A673 (cell line): ENCODE data around the gene RLIM. TPM values are rescaled to one million over a fixed set of nuclear protein-coding genes. Genes with fewer than 3 reads are reported as not detected.

Source experiments
- BruUV-seq: library from RNA; stranded (reverse); fragments of 400-500 nt; replicated peaks from 2 replicates; lab custom pipeline; 2021; lab: Mats Ljungman, UMichigan
- CTCF ChIA-PET: fragments of 300-600 bp; sonication (Branson Sonifier 250); formaldehyde crosslinking; loops from one replicate; lab custom pipeline; 2022; ENCODE audit warnings: antibody characterized with exemption; lab: Charles Lee
- POLR2A ChIA-PET: fragments of 300-600 bp; sonication (Branson Sonifier 250); formaldehyde crosslinking; loops from one replicate; lab custom pipeline; 2022; ENCODE audit warnings: antibody characterized with exemption; ENCODE audit not compliant: low non-redundant PET; lab: Charles Lee
- DNase-seq: peaks from one replicate; pipeline ENCODE4 v3.0.0-alpha.2; 2015; ENCODE audit warnings: low spot score
- H3K27ac ChIP-seq: fragments of 200-600 bp; sonication (generic); 2 replicates; pipeline ENCODE4 v1.5.1; 2016; ENCODE audit warnings: mixed run types, low read depth, mild to moderate bottlenecking, mixed read lengths, antibody characterized with exemption, low read length; ENCODE audit not compliant: poor library complexity, severe bottlenecking
- H3K27me3 ChIP-seq: fragments of 200-600 bp; sonication (generic); replicated peaks from 2 replicates; pipeline ENCODE4 v1.6.1; 2017; ENCODE audit warnings: mixed run types, low read depth, mild to moderate bottlenecking, mixed read lengths, antibody characterized with exemption, low read length; ENCODE audit not compliant: insufficient read depth, poor library complexity
- H3K36me3 ChIP-seq: fragments of 200-600 bp; sonication (generic); 2 replicates; pipeline ENCODE4 v1.6.1; 2016; ENCODE audit warnings: mixed run types, mild to moderate bottlenecking, mixed read lengths, antibody characterized with exemption, low read length; ENCODE audit not compliant: insufficient read depth, poor library complexity, severe bottlenecking
- H3K4me1 ChIP-seq: fragments of 200-600 bp; sonication (generic); 2 replicates; pipeline ENCODE4 v1.6.1; 2017; ENCODE audit warnings: mixed run types, mild to moderate bottlenecking, mixed read lengths, antibody characterized with exemption, low read length; ENCODE audit not compliant: insufficient read depth, poor library complexity, severe bottlenecking
- H3K4me3 ChIP-seq: fragments of 200-600 bp; sonication (generic); 2 replicates; pipeline ENCODE4 v1.5.1; 2016; ENCODE audit warnings: low read depth, mixed run types, mild to moderate bottlenecking, mixed read lengths, low read length; ENCODE audit not compliant: poor library complexity, severe bottlenecking
- H3K9me3 ChIP-seq: fragments of 200-600 bp; sonication (generic); 2 replicates; pipeline ENCODE4 v1.6.1; 2016; ENCODE audit warnings: mixed run types, low read depth, mild to moderate bottlenecking, mixed read lengths, antibody characterized with exemption, low read length; ENCODE audit not compliant: poor library complexity, severe bottlenecking
- EZH2 ChIP-seq: fragments of 200-600 bp; sonication (generic); IDR thresholded peaks from 2 replicates; pipeline ENCODE4 v1.6.1; 2017; ENCODE audit warnings: borderline replicate concordance, low read depth, mild to moderate bottlenecking, mixed read lengths, antibody characterized with exemption, low read length; ENCODE audit not compliant: poor library complexity, severe bottlenecking
- intact Hi-C: fragments of 100-400 bp; cut with micrococcal nuclease; formaldehyde crosslinking; loops from one replicate; pipeline ENCODE4 v1.10.0; 2022; ENCODE audit not compliant: unreplicated experiment
- total RNA-seq: library from RNA; stranded (reverse); gene quantifications from 2 replicates; pipeline ENCODE4 v1.2.3, GENCODE V29; 2021
- TF ChIP-seq, protein P1 (sequence below): fragments of 300-800, 200-600 bp; sonication (generic); conservative IDR thresholded peaks from 2 replicates; pipeline ENCODE4 v1.5.1; 2017; ENCODE audit warnings: low read depth, mild to moderate bottlenecking, antibody characterized with exemption, low read length, moderate library complexity, mixed read lengths

RLIM gene
- total RNA-seq, 1 experiment from 2014 or later: 57.7 TPM

DNA sequence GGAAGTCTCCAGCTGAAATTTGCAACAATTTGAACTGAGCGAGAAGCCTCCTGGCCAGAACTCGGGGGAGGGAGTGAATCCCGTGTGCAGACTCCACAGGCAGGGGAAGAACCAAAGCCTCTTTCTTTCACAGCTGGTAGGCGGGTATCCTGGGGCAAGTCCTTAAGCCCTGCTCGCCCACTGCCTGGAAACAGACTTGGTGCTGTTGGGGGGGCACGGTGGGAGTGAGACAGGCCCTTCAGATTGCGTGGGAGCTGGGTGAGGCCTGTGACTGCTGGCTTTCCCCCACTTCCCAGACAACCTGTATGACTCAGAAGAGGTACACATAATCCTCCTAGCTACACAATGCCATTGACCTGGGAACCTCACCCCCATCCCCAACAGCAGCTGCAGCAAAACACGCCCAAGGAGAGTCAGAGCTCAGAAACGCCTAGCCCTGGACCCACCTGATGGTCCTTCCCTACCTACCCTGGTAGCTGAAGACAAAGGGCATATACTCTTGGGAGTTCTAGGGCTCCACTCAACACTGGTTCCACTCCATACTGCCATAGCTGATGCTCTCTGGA is 22.4 kb upstream of the RLIM start:
- no peak overlapping the region for H3K27ac ChIP-seq
- ChIA-PET POLR2A (no interaction called here), CTCF (no interaction called here)
- DNase-seq: no peak
- BruUV-seq: no TSS peak
- no peaks in the 10 kb centered on the region for H3K27me3 ChIP-seq
- no peaks in the 10 kb centered on the region for H3K36me3 ChIP-seq
- H3K9me3 ChIP-seq: no peaks in the 10 kb centered on the region
- intact Hi-C loops: no loop called here
- no peak overlapping the region for H3K4me3 ChIP-seq
- H3K4me1 ChIP-seq: no peaks in the 10 kb centered on the region
- no peak for TF ChIP-seq EZH2

DNA sequence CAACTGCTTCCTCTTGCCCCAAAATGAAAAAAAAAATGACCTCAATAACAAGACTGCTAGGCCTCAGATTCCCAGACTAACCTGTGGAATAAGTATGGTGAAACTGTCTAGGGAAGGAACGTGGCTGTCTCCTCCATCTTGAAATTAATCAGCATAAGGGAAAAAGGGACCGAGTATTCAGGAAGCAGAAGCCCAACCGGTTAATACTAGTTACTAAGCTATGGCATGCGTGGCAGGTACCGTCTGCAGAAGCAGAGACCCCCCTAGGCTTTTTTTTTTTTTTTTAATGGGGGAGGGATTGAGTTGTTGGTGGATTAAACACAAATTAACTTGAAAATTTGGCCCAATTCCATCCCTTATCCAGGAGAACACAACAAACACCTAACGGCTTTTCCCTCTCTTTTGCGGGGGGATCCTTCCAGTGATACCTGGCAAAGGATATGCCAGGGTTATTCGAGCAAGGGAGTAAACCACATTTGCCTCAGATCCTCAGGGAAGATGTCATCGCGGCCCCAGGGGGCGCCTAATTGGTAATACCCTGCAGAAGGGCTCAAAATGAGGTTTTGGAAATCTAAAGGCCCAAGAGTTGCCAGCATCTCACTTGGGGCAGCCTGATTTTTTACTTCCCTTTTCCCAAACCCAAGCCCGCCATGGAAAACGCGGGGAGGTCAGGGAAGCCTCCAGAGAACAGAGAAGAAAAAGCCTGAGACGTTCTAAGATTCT is 893 bp downstream of the RLIM start:
- intact Hi-C loops: no loop called here
- H3K36me3 ChIP-seq: peaks cover 16% of the 10 kb centered on the region
- peak overlapping the region; percentile 75 for H3K4me3 ChIP-seq
- TF ChIP-seq, protein P1, sequence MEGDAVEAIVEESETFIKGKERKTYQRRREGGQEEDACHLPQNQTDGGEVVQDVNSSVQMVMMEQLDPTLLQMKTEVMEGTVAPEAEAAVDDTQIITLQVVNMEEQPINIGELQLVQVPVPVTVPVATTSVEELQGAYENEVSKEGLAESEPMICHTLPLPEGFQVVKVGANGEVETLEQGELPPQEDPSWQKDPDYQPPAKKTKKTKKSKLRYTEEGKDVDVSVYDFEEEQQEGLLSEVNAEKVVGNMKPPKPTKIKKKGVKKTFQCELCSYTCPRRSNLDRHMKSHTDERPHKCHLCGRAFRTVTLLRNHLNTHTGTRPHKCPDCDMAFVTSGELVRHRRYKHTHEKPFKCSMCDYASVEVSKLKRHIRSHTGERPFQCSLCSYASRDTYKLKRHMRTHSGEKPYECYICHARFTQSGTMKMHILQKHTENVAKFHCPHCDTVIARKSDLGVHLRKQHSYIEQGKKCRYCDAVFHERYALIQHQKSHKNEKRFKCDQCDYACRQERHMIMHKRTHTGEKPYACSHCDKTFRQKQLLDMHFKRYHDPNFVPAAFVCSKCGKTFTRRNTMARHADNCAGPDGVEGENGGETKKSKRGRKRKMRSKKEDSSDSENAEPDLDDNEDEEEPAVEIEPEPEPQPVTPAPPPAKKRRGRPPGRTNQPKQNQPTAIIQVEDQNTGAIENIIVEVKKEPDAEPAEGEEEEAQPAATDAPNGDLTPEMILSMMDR: no peak
- no peak for TF ChIP-seq EZH2
- POLR2A ChIA-PET: interaction anchor here (0.7 kb wide), 1 partner anchor 473 kb away, joined by 18 read pairs; no protein-coding TSS in a partner anchor
- H3K9me3 ChIP-seq: no peaks in the 10 kb centered on the region
- no peaks in the 10 kb centered on the region for H3K4me1 ChIP-seq
- no peaks in the 10 kb centered on the region for H3K27me3 ChIP-seq
- DNase-seq: peak; percentile 31
- CTCF ChIA-PET: no interaction called here
- peak overlapping the region; percentile 99 for H3K27ac ChIP-seq
- no TSS peak for BruUV-seq

DNA sequence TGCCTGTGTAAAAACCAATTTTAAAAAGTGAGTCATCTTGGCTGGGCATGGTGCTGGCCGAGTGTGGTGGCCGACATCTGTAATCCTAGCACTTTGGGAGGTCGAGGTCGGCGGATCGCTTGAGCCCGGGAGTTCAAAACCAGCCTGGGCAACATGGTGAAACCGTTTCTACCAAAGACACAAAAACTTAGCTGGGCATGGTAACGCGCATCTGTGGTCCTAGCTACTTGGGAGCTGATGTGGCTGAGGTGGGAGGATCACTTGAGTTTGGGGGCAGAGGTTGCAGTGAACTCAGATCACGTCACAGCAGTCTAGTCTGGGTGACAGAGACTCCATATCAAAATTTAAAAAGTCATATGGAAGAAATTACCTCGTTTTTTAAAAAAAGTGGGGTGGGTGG is 7.6 kb downstream of the RLIM start:
- intact Hi-C loops: no loop called here
- Histone ChIP-seq H3K4me1 (no peaks in the 10 kb centered on the region), H3K27me3 (no peaks in the 10 kb centered on the region), H3K4me3 (no peak overlapping the region), H3K27ac (no peak overlapping the region), H3K9me3 (no peaks in the 10 kb centered on the region), H3K36me3 (peaks cover 15% of the 10 kb centered on the region)
- DNase-seq: no peak
- no TSS peak for BruUV-seq
- ChIA-PET POLR2A (no interaction called here), CTCF (no interaction called here)
- TF ChIP-seq EZH2: no peak
- TF ChIP-seq, protein P1: no peak
